SW480 (cell line): ENCODE data around the gene HERPUD1.

ENCODE experiments used
- DNase-seq: peaks from one replicate; pipeline ENCODE4 v3.0.0-alpha.2; 2016; ENCODE audit warnings: low spot score

HERPUD1 gene

DNA sequence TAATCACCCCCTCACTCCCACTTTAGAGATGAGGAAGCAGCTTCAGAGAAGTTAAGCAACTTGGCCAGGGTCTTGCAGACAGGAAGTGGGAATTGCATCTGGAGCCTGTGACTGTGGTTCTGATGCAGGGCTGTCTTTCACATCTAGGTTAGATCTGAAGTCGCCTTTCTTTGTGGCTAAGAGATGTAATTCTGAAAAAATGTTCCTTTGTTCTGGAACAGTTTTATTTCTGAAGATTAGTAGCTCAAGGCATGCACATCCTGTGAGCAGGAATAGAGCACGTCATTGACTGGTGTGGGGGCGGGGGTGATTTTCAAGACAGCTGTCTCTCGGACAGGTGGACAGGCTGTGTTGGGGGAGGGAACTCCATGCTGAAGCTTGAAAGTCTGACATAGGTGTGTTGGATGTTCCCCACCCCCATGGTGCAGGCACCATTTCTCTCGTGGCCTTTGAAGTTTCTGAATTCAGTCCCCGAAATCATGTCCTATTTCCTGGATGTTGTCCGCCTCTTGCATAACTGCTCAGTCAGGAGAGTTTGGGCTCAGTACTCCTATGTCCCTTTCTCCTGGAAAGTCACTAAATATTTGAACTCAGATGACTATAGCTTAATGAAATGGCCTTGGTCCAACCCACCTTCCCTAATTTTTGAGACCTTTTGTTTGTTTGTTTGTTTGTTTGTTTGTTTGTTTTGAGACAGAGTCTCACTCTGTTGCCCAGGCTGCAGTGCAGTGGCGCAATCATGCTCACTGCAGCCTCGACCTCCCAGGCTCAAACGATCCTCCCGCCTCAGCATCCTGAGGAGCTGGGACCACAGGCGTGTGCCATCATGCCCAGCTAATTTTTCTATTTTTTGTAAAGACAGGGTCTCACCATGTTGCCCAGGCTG lies 21.0 kb upstream of the HERPUD1 start:
- DNase-seq = peak; percentile 95

DNA sequence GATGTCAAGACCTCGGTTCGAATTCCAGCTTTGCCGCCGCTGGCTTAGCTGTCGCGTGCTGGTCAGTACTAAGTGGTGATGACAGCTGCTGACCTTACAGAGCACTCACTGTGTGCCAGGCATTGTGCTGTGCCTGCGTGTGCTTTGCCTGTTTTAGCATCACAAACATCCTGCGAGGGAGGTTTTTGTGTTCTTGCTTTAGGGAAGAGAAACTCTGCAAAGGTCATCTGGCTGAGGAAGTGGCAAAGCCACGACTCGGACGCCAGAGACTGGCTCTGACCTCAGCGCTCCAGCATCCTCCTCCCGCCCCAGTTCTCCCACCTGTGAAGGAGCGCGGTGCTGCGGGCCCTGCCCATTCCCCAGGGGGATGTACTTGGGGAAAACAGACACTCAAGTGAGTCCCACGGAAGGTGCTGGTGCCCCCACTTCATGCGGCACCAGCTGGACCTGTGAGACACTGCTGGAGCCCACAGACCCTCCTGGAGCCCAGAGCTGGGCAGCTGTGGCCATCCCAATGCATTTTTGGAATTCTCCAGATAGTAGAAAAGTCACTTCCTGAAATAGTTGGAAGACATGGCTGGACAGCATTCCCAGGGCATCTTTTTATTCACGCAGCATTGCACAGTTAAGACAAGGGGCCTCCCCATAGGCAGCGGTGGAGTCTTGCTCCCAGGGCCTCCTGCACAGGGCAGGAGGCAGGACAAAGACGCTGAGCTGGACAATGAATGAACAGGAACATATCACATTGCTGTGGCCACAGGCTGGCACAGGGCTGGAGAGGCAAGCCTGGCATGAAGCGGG lies 20.0 kb upstream of the HERPUD1 start:
- peak; percentile 31 for DNase-seq

DNA sequence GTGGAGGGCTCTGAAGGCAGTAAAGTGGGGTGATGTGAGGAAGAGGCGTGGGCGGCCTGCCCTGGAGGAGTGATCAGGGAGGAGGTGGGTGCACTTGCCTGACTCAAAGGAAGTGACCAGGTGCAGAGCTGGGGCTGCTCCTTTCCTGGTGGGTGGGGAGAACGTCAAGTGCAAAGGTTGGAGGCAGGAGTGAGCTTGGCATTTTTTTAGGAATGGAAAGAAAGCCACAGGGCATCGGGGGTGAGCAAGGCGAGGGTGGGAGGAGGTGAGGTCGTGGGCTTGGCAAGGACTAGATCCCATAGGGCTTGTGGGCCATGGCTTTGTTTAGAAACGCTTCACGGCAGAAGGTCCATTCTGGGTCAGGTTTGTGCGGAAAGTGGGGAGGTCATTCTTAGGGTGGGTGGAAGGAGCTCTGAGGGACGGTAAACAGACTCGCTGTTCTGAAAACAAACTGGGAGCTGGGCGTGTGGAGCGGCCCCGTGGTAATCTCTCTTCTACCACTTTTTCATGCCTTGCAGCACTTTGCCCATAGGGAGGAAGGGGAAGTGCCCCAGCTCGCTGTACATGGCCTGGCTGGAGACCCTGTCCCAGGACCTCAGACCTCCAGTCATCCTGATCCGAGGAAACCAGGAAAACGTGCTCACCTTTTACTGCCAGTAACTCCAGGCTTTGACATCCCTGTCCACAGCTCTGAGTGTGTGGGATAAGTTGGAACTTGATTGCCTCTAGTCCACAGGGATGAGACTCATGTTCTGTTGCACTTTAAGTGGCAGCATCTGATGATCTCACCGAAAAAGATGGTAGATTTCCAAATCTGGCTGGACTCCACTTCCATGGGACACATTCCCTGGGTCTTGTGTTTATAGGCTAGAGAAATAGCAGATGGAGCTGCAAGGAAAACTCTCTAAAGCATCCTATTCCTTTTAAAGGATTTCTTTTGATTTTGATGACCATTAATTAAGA lies 18.9 kb upstream of the HERPUD1 start:
- peak; percentile 16 for DNase-seq

DNA sequence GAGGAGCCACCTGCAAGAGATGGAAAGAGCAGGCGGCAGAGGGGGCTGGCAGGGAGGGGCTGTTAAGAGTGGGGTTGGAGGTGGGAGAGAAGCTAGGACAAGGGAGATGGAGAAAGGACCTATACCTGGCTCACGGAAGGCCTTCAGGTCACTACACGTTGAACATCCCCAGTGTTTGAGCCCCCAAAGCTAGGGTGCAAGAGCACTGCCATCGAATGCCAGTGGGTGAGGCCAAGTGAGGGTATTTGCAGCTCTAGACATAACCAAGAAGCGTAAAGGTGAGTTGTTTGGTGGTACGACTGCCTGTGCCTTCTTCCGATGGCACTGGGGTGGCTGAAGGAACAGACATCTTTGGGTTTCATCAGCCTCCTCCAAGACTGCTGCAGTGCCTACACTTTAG lies 17.0 kb upstream of the HERPUD1 start:
- no peak for DNase-seq

DNA sequence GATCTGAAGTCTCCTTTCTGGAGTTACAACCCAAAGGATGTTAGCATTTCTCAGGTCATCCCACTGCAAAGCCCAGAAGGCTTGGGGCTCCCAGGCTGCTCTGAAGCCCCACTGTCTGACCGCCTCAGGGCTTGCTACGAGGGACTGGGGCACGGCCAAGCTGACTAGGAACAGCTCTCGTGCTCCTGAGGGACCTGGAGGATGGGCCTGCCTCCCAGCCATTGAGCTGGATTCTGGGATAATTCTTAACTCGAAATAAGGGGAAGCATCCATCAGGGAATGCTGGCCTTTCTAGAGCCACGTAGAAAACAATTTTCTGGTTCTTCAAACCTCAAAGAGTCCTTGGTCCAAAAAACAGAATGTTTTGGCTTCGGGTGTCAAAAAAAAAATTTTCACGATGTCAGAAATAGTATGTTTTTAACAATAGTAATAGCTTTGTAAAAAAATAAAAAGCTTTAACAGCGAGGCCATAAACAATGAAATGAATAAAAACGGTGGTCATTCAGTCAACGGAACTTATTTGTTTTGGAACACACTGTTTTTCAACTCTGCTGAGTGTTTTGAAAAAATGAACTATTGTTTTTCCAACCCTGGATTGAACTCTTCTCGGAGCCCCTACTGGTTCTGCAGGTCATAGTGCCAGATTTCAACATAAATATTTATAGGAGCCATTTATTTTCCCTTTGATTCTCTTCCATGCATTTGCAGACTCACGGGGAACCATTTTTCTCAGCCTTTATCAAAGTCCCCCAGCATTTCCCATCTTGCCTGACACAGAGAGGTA lies 16.4 kb upstream of the HERPUD1 start:
- DNase-seq = no peak

DNA sequence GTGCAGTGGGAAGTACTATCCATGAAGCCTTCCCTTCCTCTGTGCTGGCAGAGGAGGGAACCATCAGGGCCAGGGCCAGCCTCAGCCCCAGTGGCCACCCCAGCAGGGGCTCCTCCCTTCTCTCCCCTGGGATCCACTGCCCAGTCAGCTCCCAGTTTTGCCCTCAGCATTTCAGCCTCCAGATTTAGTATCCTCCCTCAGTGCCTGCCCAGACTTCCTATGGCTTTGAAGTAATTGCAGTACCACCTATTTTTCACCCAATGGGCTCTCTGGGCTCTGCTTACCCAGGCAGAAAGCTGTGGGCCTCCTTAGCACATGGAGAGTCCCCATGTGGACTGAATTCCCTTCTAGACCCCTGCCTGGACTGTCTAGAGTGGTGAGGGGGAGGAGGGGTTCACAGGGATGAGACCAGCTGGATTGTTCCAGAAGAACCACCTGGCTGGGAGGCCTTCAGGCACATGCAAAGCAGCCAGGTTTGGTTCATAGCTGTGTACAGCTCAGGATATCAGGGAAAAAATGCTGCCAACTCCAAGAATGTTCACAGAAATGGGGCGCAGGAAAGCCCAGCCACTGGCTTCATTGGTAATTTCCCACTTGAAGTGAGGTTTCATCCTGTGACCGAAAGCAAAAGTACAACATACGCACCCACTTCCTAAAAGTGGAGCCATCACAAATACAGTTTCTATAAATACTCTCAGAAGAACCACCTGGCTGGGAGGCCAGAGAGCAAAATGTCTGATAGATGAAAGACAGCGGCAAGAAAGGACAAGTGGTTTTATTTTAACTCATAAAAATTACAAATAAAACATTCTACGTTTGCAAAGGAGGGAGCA lies 15.2 kb upstream of the HERPUD1 start:
- DNase-seq = no peak

DNA sequence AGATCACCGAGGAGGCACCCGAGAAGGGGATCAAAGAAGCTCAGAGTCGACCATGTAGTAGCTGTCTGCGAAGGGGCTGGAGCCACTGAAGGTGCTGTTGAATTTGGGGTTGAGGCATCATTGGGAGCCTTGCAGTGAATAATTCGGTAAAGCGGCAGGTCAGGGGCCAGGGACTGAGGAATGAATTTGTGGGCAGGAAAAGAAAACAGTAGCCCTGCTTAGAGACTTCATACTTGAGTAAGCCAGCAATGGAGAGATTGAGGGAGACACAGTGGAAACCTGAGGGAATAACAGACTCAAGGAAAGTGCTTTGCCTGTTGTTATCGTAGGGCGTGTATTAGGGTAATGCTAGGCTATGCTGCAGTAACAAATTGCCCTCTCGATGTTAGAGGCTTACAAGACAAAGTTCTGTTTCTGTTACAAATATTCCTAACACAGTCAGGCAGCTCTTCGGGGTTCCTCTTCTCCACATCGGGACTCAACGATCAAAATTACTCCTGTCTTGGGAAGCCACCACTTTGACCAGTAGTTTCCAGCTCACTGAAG lies 13.4 kb upstream of the HERPUD1 start:
- no peak for DNase-seq

DNA sequence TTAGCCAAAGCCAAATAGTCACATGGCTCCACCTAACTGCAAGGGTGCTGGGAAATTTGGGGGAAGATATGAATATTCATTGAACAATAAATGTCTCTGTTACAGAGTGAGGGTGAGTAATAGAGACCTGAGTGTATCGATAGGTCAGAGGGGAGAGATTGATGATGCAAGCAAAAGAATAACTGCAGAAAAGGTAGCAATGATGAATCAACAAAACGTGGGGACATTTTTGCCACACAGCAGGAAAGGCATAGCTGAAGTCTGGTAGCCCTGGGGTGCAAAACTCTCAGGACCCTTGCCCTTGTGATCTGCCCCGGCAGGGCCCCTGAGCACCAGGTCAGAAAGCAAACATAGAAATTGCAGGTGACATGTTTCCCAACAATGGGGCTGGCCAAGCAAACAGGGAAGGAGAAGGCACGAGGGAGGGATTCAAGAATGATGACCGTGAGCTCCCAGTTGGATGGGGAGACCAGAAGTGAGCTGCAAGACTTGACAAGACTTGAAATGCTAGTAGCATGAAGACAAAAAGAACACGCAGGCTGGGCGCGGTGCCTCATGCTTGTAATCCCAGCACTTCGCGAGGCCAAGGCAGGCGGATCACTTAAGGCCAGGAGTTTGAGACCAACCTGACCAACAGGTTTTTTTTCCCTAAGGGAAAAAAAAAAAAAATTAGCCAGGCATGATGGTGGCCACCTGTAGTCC lies 12.7 kb upstream of the HERPUD1 start:
- no peak for DNase-seq

DNA sequence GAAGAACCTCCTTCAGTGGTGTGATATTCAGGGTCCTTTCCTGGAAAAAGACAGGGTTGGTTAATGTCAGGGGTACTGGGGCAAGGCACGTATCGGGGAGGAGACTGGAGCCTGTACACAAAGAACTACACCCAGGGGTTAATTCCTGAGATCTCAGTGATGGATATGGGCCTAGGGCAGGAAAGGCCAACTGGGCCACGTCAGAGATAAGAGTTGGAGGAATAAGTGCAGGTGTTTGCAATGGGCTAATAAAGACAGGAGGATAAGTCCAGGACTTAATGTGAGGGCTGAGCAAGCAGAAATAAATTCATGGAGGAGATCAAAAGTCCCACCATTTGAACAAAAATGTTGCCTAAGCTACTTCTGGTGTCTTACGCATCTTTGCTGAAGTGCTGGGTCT lies 10.4 kb upstream of the HERPUD1 start:
- DNase-seq = no peak

DNA sequence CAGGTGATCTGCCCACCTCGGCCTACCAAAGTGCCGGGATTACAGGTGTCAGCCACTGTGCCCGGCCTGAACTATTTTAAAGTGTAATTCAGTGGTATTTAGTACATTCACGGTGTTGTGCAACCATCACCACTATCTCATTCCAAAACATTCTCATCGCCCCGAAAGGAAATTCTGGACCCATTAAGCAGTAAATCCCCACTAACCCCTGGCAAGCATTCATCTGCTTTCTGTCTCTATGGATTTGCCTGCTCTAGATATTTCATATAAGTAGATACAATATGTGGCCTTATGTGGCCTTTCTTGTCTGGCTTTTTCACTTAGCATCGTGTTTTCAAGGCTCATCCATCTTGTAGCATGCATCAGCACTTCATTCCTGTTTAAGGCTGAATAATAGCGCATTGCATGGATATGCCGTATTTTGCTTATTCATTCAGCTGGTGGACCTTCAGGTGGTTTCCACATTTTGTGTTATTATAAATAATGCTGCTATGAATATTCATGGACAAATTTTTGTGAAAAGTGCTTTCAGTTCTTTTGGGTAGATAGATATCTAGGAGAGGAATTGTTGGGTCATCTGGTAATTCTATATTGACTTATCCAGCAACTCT lies 8.4 kb upstream of the HERPUD1 start:
- no peak for DNase-seq

DNA sequence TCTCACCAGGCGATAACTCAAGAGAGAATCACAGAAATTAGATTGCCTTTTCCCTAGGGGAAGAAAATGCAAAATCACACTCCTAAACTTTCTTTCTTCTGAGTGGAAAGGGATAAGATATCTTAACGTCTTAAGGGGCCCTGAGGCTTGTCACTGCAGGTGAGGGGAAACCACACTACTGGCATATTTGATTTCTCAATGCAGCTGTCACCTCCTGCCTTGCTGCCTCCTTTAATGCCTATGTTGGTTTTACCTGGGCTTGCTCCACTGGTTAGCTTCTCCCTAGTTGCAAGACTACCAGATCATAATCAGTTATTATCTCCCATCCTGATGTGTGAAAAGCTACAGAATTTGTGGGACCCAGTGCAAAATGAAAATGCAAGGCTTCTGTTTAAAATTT lies 4.5 kb upstream of the HERPUD1 start:
- no peak for DNase-seq

DNA sequence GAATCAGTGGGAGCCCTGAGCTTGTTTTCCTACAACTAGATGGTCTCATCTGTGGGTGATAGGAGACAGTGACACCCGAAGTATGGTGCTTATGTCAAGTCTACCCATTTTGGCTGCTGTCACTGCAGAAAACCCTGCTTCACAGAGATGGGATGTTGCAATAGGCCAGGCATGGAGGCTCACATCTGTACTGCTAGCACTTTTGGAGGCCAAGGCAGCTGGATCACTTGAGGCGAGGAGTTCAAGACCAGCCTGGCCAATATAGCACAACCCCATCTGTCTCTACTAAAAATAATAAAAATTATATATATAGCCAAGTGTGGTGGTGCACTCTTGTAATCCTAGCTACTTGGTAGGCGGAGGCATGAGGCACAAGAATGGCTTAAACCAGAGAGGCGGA lies 2.3 kb upstream of the HERPUD1 start:
- DNase-seq = no peak

DNA sequence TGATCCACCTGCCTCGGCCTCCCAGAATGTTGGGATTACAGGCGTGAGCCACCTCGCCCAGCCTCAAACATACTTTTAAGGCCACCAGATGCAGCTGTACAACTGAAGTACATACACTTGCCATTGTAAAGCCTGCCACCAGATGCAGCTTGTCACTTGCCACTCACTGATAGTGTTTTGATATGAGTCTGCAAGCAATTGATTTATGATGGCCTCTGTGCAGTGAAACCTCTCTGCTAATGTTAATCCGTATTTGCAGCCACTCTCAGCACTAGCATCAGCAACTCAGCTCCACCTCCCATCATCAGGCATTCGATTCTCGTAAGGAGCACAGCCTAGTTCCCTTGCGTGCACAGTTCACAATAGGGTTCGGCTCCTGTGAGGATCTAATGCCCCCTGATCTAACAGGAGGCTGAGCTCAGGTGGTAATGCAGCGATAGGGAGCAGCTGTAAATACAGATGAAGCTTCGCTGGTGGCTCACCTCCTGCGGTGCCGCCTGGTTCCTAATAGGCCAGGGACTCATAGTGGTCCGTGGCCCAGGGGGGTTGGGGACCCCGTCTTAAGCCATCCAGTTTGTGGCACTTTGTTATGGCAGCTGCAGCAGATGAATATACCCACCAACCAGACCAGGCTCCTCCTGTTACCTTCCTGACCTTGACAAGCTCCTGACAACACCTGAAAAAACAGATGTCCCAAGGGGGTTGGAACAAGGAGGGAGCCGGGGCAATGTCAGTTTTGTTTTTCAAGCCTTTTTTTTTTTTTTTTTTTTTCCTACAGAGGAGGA lies 1.3 kb upstream of the HERPUD1 start:
- no peak for DNase-seq

DNA sequence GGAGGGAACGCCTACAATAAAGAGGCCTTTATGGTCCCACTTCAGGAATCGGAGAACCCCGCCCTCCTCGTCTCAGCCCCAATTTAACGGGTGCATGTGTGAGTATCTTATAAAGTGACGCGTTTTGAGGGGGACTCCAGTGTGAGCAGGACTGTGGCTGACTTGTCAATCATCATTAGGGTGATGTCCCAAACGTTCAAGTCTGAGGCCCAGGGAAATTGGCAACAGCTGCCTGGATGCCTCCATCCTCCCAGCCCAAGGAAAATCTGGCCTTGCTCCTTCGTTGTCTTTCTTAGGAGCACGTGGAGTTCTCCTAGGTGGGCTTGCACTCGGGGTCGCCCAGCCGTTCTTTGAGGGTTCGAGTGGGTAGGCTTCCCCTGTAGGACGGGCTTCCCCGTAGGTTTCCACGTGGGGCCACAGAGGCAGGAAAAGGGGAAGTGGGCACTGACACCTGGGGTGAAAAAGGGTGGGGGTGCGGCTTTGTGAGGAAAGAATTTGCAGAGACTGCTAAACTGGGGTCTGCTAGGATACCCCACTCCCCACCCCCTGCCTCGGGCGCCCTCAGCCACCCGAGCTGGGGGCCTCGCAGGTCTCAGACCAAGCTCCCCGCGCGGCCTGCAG lies 561 bp upstream of the HERPUD1 start:
- peak; percentile 56 for DNase-seq

DNA sequence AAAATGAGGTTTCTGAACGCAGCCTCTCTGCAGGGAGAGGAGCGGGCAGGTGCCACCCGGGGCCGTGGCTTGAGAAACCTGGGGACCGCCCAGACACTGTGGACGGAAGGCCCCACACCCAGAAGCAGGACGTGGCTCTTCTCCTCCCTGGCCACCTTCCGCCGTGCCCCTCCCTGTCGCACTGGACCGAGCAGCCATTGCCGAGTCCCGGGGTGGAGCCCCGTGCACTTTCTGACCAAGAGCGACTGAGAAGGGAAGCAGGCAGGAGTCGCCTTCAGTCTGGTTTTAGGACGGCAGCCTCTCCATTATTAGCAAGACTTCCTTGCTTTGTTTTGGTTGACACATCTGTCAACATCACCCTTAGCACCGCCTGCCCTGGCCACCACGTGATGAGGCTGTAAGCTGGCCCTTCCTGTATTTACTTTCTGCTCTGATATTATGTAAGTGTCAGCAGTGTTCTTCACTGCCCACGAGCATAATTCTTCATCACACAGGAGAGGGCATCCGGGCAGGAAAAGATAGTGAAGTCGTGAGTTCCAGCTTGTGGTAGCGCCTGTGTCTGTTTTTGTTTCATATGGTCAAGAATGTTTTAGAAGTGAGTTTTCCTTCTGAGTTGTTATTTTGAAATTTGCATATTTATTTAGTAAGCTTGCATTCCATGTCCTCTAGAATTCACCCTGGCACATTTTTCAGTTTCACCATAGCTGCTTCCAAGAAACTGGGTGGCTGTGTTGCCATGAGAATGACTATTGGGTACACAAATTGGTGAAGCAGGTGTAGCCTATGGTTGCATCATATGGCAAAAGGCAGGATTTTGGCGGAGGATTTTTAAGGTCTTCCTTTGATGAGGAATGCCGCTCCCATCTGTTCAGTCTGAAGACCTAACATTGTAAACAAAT lies 1.0 kb downstream of the HERPUD1 start:
- peak; percentile 79 for DNase-seq

DNA sequence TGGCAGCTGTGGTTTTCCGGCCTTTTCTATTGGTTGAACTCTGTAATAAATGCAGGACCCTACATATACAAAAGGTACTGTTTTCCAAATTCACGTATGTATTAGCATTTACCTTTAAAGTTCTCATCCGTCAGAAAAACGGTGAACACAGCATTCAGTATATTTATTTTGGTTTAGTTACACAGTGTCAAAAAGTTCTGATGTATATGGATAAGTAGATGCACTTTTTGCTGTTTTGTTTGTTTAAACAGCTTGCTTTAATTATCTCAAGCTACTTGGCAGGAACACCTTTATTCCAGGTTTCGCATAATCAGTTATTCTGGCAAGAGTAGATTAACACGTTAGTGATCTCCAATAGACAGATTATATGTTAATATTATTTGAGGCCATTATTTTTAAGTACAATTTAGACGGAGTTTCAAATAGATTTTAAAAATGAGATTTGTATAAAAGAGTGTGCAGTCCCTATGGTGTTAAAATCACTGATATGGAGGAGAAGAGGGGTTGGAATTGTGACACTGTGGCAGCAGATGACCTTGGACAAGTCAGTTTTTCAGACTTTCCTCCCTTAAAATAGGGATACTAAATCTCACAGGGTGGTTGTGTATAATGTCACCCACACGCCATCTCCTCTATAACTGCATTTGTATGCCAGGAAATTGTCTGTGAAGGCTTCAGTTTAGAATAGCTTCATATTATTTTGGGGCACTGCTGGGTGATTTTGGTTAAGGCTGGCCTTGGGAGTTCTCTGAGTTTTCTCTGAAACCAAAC lies 2.1 kb downstream of the HERPUD1 start:
- no peak for DNase-seq
